Mucosa of rectum (tissue), 2 donors: ENCODE data around the gene CD109.
"Not testable (repeated sequence)": the region's sequence is repeated elsewhere in the genome, so short reads cannot be mapped to it uniquely, and the experiment has no call there.

ENCODE experiments used
- H3K27ac ChIP-seq, 2 donors: one replicate each; pipeline ENCODE4 v1.7.0; 2013; ENCODE audit warnings: inconsistent platforms in 2 of 2, low read depth in 2 of 2, low read length in 2 of 2
- H3K27me3 ChIP-seq, 2 donors: one replicate each; pipeline ENCODE4 v1.7.0; 2013; ENCODE audit warnings: low read length in 2 of 2; ENCODE audit not compliant: control insufficient read depth in 2 of 2, insufficient read depth in 2 of 2
- H3K36me3 ChIP-seq, 2 donors: one replicate each; pipeline ENCODE4 v1.7.0; 2013; ENCODE audit warnings: low read length in 2 of 2; ENCODE audit not compliant: control insufficient read depth in 2 of 2, insufficient read depth in 2 of 2
- H3K4me1 ChIP-seq, 2 donors: one replicate each; pipeline ENCODE4 v1.7.0; 2013; ENCODE audit warnings: low read length in 2 of 2, mild to moderate bottlenecking in 1 of 2; ENCODE audit not compliant: control insufficient read depth in 2 of 2, insufficient read depth in 2 of 2
- H3K4me3 ChIP-seq, 2 donors: one replicate each; pipeline ENCODE4 v1.7.0; 2013; ENCODE audit warnings: low read length in 2 of 2
- H3K9ac ChIP-seq, 2 donors: one replicate each; pipeline ENCODE4 v1.7.0; 2013; ENCODE audit warnings: low read length in 2 of 2, low read depth in 1 of 2, mild to moderate bottlenecking in 1 of 2
- H3K9me3 ChIP-seq, 2 donors: one replicate each; pipeline ENCODE4 v1.7.0; 2013; ENCODE audit warnings: low read length in 2 of 2; ENCODE audit not compliant: control insufficient read depth in 2 of 2
- donor health status: healthy.
- donor health status: Normal muscosa, but diverticular disease.

The CD109 gene

DNA sequence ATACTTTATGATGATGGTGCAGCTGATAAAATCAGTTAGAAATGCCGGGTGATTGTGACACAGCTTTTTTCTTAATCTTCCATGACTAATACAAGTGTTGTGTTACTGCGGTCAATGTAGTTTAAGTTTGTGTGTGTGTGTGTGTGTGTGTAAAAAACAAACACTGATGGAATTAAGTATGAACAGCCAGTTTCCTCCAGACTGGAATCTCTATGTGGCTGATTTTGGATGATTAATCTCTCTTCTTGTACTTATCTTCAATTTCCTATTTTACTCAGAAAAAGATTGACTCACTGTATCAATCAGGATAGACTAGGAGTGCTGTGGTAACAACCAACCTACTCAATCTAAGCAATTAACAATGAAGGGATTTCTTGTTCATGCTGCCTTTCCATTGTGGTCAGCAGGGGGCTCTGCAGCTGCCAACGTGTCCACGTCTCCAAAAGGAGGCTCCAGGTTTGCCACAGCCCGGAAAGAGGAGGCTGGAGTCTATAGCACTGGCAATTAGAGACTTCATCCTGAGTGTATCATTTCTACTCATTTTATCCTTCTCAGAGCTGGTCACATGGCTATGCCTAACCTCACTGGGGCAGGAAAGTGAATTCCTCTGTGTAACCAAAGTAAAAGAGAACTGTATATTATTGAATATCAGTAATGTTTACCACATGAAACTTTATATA lies 107.7 kb downstream of the CD109 start:
- Histone ChIP-seq H3K27me3 (no peaks in the 10 kb centered on the region), H3K4me3 (no peak overlapping the region), H3K27ac (no peak overlapping the region), H3K9ac (no peak overlapping the region), H3K4me1 (no peaks in the 10 kb centered on the region), H3K9me3 (no peaks in the 10 kb centered on the region), H3K36me3 (no peaks in the 10 kb centered on the region)

- not testable (repeated sequence) for H3K9ac ChIP-seq, H3K27me3 ChIP-seq, H3K4me1 ChIP-seq, H3K4me3 ChIP-seq, H3K36me3 ChIP-seq, H3K27ac ChIP-seq, H3K9me3 ChIP-seq
These were observed 109.2 kb downstream of the CD109 start for GRCh38 chr6:73805221-73805620.

GRCh38 chr6:73805982-73806381 lies 110.0 kb downstream of the CD109 start:
- H3K36me3 ChIP-seq, H3K9ac ChIP-seq, H3K9me3 ChIP-seq, H3K4me1 ChIP-seq, H3K4me3 ChIP-seq, H3K27me3 ChIP-seq, H3K27ac ChIP-seq: not testable (repeated sequence)

GRCh38 chr6:73811706-73812105 lies 115.7 kb downstream of the CD109 start:
- Histone ChIP-seq H3K4me3 (no peak overlapping the region), H3K9me3 (no peaks in the 10 kb centered on the region), H3K27me3 (no peaks in the 10 kb centered on the region), H3K36me3 (no peaks in the 10 kb centered on the region), H3K9ac (no peak overlapping the region), H3K4me1 (no peaks in the 10 kb centered on the region), H3K27ac (no peak overlapping the region)

DNA sequence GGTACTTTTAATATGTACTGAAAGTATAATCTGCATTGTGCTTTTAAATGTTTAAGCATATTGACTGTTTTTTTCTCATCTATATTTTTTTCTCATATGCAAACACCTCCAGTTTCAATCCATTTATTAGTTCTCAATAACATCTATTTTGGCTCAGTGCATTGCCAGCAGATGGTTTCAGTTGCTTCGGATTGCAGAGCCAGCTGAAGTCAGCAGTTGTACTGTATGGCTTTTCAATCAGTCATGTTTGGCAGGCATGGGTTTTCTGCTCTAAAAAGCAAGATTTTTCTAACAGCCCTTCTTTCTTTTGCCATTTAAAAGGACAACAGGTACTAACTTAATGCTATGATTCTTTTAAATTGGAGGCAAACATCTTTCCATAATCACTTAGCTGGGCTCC lies 121.2 kb downstream of the CD109 start:
- no peak overlapping the region for H3K27ac ChIP-seq
- no peaks in the 10 kb centered on the region for H3K4me1 ChIP-seq
- no peaks in the 10 kb centered on the region for H3K36me3 ChIP-seq

GRCh38 chr6:73823046-73823735 lies 127.2 kb downstream of the CD109 start:
- H3K27me3 ChIP-seq = no peaks in the 10 kb centered on the region
- no peak overlapping the region for H3K9ac ChIP-seq
- no peaks in the 10 kb centered on the region for H3K36me3 ChIP-seq
- H3K4me3 ChIP-seq = no peak overlapping the region
- no peaks in the 10 kb centered on the region for H3K9me3 ChIP-seq
- H3K27ac ChIP-seq = no peak overlapping the region
- H3K4me1 ChIP-seq = no peaks in the 10 kb centered on the region

More for the DNA sequence above, 121.2 kb downstream of the CD109 start:
- no peaks in the 10 kb centered on the region for H3K27me3 ChIP-seq
- no peak overlapping the region for H3K4me3 ChIP-seq
- no peak overlapping the region for H3K9ac ChIP-seq
- H3K9me3 ChIP-seq = no peaks in the 10 kb centered on the region

- H3K36me3 ChIP-seq = no peaks in the 10 kb centered on the region
- no peaks in the 10 kb centered on the region for H3K4me1 ChIP-seq
- no peaks in the 10 kb centered on the region for H3K9me3 ChIP-seq
- H3K27me3 ChIP-seq = no peaks in the 10 kb centered on the region
- H3K27ac ChIP-seq = no peak overlapping the region
- no peak overlapping the region for H3K9ac ChIP-seq
- H3K4me3 ChIP-seq = no peak overlapping the region
These were observed 127.8 kb downstream of the CD109 start for GRCh38 chr6:73823832-73824231.

DNA sequence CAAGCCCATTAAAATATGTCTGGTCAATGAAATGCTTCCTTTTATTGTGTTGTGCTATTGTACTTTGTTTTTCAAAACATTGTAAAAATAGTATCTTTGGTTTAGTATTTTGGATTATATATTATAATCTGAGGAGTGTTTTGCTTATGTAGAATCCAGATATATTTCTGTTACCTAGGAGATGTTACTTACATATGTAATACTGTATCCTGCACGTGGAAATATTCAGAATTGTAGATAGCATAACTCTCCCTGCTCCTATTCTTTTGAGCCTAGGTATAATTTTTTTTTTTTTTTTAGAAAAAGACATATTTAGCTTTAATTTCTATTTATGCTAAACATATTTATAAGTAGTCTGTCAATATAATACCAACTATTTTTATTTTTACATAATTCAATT lies 130.6 kb downstream of the CD109 start:
- Histone ChIP-seq H3K9ac (no peak overlapping the region), H3K36me3 (no peaks in the 10 kb centered on the region), H3K4me3 (no peak overlapping the region), H3K9me3 (no peaks in the 10 kb centered on the region), H3K27me3 (no peaks in the 10 kb centered on the region), H3K4me1 (no peaks in the 10 kb centered on the region), H3K27ac (no peak overlapping the region)

DNA sequence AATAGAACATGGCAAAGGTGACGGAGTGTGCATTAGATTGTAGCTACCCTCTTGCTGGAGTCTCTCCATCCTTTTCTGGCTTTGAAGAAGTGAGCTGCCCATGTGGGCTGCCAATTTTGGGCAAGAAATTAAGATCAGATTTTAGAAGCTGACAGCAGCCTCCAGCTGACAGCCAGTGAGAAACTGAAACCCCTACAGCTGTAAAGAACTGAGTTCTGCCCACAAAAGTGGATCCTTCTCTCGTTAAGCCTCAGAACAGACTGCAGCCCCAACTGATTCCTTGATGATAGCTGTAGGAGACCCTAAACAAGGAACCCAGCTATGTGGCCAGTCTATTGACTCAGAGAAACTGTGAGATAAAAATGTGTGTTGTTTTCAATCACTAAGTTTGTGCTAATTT lies 134.1 kb downstream of the CD109 start:
- Histone ChIP-seq H3K4me1 (no peaks in the 10 kb centered on the region), H3K9me3 (no peaks in the 10 kb centered on the region), H3K36me3 (no peaks in the 10 kb centered on the region), H3K27ac (no peak overlapping the region), H3K9ac (no peak overlapping the region), H3K27me3 (no peaks in the 10 kb centered on the region), H3K4me3 (no peak overlapping the region)

- Histone ChIP-seq H3K9me3 (no peaks in the 10 kb centered on the region), H3K4me3 (no peak overlapping the region), H3K27ac (no peak overlapping the region), H3K27me3 (no peaks in the 10 kb centered on the region), H3K36me3 (no peaks in the 10 kb centered on the region), H3K9ac (no peak overlapping the region), H3K4me1 (no peaks in the 10 kb centered on the region)
These were observed 136.3 kb downstream of the CD109 start for GRCh38 chr6:73832313-73832712.
